Stimulated activated effector memory CD8-positive, alpha-beta T cell treated with anti-CD3 and anti-CD28 coated beads, Interleukin-12 subunit alpha, Interleukin-12 subunit beta, amount 100 ng/mL, for 72 hours (primary cell): ENCODE measurements around the gene CYP27C1.
"Not testable (repeated sequence)": the region's sequence is repeated elsewhere in the genome, so short reads cannot be mapped to it uniquely, and the experiment has no call there.

Experiments used
- ATAC-seq: fragments of 150-1000 bp; cut with Tn5 transposase; 2 replicates; pipeline ENCODE4 v1.10.0; 2021
- DNase-seq, 2 donors: peaks; one replicate each; pipeline ENCODE4 v3.0.0; 2021 to 2022; ENCODE audit warnings: low spot score in 2 of 2
- H3K27ac Mint-ChIP-seq: one replicate; pipeline ENCODE4 v1.8.0; 2022; ENCODE audit warnings: mild to moderate bottlenecking, mixed read lengths
- H3K36me3 Mint-ChIP-seq: one replicate; pipeline ENCODE4 v1.8.0; 2022; ENCODE audit warnings: mild to moderate bottlenecking, mixed read lengths
- H3K4me1 Mint-ChIP-seq: one replicate; pipeline ENCODE4 v1.8.0; 2022; ENCODE audit warnings: mixed read lengths
- H3K4me3 Mint-ChIP-seq: one replicate; pipeline ENCODE4 v1.8.0; 2022; ENCODE audit warnings: mild to moderate bottlenecking, mixed read lengths
- H3K9me3 Mint-ChIP-seq: one replicate; pipeline ENCODE4 v1.8.0; 2022; ENCODE audit warnings: mixed read lengths

CYP27C1 gene, protein sequence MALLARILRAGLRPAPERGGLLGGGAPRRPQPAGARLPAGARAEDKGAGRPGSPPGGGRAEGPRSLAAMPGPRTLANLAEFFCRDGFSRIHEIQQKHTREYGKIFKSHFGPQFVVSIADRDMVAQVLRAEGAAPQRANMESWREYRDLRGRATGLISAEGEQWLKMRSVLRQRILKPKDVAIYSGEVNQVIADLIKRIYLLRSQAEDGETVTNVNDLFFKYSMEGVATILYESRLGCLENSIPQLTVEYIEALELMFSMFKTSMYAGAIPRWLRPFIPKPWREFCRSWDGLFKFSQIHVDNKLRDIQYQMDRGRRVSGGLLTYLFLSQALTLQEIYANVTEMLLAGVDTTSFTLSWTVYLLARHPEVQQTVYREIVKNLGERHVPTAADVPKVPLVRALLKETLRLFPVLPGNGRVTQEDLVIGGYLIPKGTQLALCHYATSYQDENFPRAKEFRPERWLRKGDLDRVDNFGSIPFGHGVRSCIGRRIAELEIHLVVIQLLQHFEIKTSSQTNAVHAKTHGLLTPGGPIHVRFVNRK

DNA sequence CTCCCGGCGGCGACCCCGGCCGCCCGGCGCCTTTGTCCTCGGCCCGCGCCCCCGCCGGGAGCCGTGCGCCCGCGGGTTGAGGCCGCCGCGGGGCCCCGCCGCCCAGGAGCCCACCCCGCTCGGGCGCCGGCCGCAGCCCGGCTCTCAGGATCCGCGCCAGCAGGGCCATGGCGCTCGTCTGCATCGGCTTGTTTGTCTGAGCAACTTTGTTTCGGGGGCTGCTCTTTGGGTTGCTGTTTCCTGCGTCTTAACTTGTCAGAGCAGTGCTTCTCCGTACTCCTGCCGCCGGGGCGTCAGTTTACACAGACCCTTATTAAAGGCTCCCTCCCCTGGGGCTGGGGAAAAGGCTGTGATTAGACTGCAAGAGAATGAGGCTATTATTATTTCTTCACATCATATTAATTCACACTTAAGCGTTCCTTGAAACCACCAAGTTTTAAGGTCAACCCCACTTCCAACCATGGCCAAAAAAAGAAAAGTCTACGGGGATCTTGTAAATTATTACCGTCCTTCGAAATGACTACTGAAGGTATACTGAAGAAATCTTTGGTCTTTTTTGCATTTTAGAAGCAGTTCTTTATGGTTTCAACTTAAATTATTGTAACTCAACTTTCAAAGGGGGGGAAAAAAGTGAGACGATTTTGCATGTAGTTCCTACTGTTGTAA, at the start of gene CYP27C1:
Gene CYP27C1 (minus strand): TSS at position 198 of the 666 bp plus-strand sequence. CDS start 29 bp downstream, at position 169.
- Mint-ChIP-seq H3K4me1 (peaks cover 28% of the 10 kb centered on the region), H3K9me3 (no peaks in the 10 kb centered on the region), H3K27ac (no peak within 1 kb of the TSS), H3K4me3 (peak within 1 kb of the TSS; percentile 73), H3K36me3 (no peaks in the 10 kb centered on the region)
- ATAC-seq (peak; percentile 53), DNase-seq (no peak)

DNA sequence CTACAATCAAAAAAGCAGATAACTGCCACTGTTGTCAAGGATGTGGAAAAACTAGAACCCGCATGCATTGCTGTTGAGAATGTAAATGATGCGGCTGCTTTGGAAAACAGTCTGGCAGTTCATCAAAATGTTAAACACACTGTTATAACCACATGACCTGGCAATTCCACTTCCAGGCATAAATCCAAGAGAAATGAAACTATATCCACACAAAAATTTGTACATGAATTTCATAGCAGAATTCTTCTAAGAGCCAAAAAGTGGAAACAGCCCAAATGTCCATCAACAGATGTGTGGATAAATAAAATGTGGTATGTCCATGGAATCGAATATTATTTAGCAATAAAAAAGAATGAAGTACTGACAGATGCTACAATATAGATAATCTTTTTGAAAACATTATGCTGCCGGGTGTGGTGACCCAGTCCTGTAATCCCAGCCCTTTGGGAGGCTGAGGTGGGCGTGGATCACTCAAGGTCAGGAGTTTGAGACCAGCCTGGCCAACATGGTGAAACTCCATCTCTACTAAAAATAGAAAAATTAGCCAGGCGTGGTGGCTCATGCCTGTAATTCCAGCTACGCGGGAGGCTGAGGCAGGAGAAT, 41.8 kb upstream of the CYP27C1 start:
- Mint-ChIP-seq H3K27ac (peak overlapping the region; percentile 61), H3K4me3 (no peak overlapping the region), H3K9me3 (no peaks in the 10 kb centered on the region), H3K36me3 (peaks cover 86% of the 10 kb centered on the region), H3K4me1 (no peaks in the 10 kb centered on the region)
- no peak for DNase-seq
- no peak for ATAC-seq

DNA sequence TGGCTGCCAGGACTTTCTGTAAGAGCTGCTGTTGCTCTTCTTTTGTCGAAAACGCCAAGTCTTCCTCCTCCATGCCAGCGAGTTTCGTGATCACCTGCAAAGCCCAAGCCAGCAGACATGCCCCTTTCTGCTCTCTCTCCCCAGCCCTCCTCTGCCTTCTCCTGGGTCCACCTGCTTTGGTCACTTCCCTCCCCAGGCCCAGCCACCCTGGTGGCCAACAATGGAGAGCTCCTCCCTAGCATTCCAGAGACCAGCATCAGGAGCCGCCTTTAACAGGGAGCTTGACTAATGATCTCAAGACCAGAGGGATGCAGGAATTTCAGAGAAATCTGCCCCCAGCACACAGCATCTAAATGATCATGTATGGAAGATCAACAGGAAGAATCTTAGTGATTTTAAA, 39.3 kb upstream of the CYP27C1 start:
- DNase-seq (no peak), ATAC-seq (no peak)
- Mint-ChIP-seq H3K27ac (peak overlapping the region; percentile 49), H3K4me3 (no peak overlapping the region), H3K36me3 (peaks cover 67% of the 10 kb centered on the region), H3K9me3 (no peaks in the 10 kb centered on the region), H3K4me1 (no peaks in the 10 kb centered on the region)

DNA sequence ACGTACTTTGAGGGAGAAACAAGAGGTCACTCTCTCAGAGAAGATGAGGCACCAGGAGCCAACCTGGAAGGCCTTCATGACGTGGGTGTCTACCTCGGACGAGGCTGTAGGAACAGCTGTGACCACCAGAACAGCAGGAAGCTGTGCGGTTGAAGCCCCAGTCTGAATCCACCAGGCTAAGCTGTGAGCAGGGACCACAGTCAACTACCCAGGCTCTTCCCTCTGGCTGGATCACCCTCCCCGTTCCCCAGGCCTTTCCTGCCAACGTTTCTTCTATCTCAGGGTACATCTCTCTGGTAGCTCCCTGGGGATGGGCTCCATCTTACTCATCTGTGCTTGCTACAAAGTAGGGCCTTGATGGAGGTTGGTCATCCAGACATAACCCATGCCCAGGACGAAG, 36.8 kb upstream of the CYP27C1 start:
- H3K4me3 Mint-ChIP-seq = no peak overlapping the region
- ATAC-seq (no peak), DNase-seq (no peak)
- no peaks in the 10 kb centered on the region for H3K9me3 Mint-ChIP-seq
- no peaks in the 10 kb centered on the region for H3K4me1 Mint-ChIP-seq
- peaks cover 54% of the 10 kb centered on the region for H3K36me3 Mint-ChIP-seq
- H3K27ac Mint-ChIP-seq = peak overlapping the region; percentile 6

DNA sequence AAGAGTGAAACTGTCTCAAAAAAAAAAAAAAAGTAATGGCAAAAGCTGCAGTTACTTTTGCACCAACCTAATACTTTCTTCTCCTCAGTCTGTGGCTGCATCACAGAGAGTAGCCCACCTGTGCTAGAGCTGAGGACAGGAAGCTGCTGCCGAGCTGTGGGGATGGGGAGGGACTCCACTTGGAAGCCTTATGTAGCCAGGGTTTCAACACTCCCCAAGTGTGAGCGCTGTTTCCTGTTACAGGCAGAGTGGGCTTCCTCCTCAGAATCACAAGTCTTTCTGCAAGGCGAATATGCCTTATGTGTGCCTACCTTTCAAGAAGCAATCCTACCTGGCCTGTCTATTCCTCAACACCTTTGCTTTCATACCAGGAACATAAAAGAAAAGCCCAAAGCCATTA, 36.3 kb upstream of the CYP27C1 start:
- ATAC-seq = no peak
- peak overlapping the region; percentile 6 for H3K27ac Mint-ChIP-seq
- no peak for DNase-seq
- H3K4me1 Mint-ChIP-seq = no peaks in the 10 kb centered on the region
- H3K36me3 Mint-ChIP-seq = peaks cover 54% of the 10 kb centered on the region
- no peak overlapping the region for H3K4me3 Mint-ChIP-seq
- no peaks in the 10 kb centered on the region for H3K9me3 Mint-ChIP-seq

DNA sequence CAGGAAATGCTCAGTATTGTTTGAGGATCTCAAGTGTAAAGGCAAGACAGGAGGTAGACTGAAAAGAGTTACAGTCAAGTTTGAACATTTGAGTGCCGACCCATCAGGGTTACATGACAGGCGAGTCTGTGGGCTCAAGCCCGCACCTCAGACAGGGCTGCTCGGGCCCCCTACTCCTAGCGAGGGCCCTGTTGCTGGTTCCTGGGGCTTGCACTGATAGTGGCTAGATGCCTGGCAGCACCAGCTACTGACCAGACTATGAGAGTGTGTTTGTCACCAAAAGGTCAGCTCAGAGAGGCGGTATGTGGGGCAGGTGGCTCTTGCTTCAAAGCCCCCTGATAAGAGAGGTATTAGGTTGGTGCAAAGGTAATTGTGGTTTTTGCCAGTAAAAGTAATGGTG, 35.6 kb upstream of the CYP27C1 start:
- Mint-ChIP-seq H3K36me3 (peaks cover 52% of the 10 kb centered on the region), H3K4me1 (no peaks in the 10 kb centered on the region), H3K27ac (no peak overlapping the region), H3K9me3 (no peaks in the 10 kb centered on the region), H3K4me3 (no peak overlapping the region)
- no peak for ATAC-seq
- no peak for DNase-seq

DNA sequence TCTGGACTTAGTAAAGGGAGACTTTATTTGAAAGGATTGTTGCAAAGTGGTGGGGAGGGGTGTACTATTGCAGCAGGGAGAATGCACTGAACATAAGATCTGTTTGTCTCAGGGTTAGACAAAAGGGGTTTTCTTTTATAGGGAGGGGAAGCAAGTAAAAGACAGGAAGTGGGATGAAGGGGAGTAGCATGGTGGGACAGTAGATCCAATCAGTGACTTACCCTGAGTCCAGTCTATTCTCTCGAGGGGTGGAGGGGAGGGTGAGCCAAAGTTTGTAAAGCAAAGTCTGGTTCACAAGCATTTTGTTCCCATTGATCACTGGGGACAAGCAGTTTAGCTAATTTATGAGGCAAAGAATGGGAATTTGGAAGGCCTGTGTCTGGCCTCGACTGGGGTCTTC, 35.0 kb upstream of the CYP27C1 start:
- H3K36me3 Mint-ChIP-seq = peaks cover 52% of the 10 kb centered on the region
- no peak for ATAC-seq

DNA sequence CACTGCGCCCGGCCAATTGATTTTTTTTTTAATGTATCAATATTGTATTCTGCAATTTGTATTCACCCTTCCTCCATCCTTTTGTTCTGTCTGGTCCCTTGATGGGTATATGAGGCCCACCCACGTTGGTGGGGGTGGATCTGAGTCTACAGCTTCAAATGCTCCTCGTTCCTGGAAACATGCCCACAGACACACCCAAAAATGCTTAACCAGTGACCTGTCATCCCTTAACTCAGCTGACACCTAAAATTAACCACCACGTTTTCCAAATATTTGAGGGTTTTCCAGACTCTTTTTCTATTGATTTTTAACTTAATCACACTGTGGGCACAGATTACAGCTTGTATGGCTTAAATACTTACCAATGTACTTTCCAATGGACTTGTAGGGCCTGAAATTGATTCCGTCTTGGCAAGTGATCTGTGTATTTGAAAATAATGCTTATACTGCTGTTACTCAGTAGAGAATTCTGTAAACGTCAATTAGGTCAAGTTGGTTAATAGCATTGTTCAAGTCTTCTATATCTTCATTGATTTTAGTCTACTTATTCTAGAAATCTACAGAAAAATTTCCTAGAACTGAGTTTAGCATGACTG, 34.4 kb upstream of the CYP27C1 start:
- Mint-ChIP-seq H3K36me3 (peaks cover 45% of the 10 kb centered on the region), H3K9me3 (no peaks in the 10 kb centered on the region), H3K4me1 (no peaks in the 10 kb centered on the region), H3K4me3 (no peak overlapping the region), H3K27ac (peak overlapping the region; percentile 11)
- DNase-seq = no peak
- ATAC-seq = no peak

More for the DNA sequence above, 35.0 kb upstream of the CYP27C1 start:
- Mint-ChIP-seq H3K9me3 (no peaks in the 10 kb centered on the region), H3K4me1 (no peaks in the 10 kb centered on the region), H3K4me3 (no peak overlapping the region), H3K27ac (peak overlapping the region; percentile 11)
- DNase-seq = no peak

DNA sequence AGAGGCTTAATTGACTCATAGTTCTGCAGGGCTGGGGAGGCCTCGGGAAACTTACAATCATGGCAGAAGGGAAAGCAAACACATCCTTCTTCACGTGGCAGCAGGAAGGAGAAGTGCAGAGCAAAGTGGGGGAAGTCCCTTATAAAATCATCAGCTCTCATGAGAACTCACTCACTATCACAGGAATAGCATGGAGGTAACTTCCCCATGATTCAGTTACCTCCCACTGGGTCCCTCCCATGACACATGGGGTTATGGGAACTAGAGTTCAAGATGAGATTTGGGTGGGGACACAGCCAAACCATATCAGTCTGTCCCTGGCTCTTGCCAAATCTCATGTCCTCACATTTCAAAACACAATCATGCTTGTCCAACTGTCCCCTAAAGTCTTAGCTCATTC, 21.1 kb upstream of the CYP27C1 start:
- H3K27ac Mint-ChIP-seq, H3K4me3 Mint-ChIP-seq, ATAC-seq, DNase-seq, H3K9me3 Mint-ChIP-seq, H3K36me3 Mint-ChIP-seq, H3K4me1 Mint-ChIP-seq: not testable (repeated sequence)

DNA sequence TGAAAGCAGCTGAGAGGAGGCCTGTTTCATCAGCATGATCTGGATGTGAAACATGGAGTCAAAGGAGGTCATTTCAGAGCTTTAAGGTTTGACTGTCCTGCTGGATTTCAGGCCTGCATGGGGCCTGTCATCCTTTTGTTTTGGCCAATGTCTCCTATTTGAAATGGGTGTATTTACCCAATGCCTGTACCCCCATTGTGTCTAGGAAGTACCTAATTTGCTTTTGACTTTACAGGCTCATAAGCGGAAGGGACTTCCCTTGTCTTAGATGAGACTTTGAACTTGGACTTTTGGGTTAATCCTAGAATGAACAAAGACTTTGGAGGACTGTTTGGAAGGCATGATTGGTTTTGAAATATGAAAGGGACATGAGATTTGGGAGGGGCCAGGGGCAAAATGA, 19.3 kb upstream of the CYP27C1 start:
- Mint-ChIP-seq H3K9me3 (peaks cover 8% of the 10 kb centered on the region), H3K36me3 (no peaks in the 10 kb centered on the region), H3K4me1 (no peaks in the 10 kb centered on the region), H3K27ac (no peak overlapping the region), H3K4me3 (no peak overlapping the region)
- no peak for ATAC-seq
- DNase-seq = no peak

DNA sequence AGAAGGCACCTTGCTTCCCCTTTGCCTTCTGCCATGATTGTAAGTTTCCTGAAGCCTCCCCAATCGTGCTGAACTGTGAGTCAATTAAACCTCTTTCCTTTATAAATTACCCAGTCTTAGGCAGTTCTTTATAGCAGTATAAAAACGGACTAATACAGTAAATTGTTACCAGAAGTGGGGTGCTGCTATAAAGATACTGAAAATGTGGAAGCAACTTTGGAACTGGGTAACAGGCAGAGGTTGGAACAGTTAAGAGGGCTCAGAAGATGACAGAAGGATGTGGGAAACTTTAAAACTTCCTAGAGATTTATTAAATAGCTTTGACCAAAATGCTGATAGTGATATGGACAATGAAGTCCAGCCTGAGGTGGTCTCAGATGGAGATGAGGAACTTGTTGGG, 17.7 kb upstream of the CYP27C1 start:
- H3K9me3 Mint-ChIP-seq, H3K27ac Mint-ChIP-seq, H3K4me3 Mint-ChIP-seq: not testable (repeated sequence)

DNA sequence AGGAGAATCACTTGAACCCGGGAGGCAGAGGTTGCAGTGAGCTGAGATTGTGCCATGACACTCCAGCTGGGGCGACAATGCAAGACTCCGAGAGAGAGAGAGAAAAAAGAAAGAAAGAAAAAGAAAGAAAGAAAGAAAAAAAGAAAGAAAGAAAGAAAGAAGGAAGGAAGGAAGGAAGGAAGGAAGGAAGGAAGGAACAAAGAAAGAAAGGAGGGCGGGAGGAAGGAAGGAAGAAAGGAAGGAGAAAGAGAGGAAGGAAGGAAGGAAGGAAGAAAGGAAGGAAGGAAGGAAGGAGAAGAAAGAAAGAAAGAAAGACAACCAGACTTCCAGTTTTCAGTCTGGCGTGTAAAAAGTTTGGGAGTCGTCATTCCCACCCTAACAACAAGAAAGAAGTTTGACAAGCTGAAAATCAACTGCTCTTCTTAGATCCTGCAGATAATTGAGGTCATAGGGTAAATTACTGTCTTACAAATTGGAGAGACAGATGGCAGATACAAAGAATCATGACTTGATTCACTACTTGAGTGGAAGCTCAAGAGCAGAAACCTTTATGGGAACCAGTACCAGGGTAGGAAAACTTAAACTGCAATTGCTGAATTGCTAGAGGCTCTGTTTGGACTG, 15.1 kb upstream of the CYP27C1 start:
- Mint-ChIP-seq H3K9me3 (peaks cover 3% of the 10 kb centered on the region), H3K4me1 (no peaks in the 10 kb centered on the region), H3K36me3 (no peaks in the 10 kb centered on the region), H3K27ac (no peak overlapping the region), H3K4me3 (no peak overlapping the region)
- no peak for ATAC-seq
- no peak for DNase-seq

More for the DNA sequence above, 17.7 kb upstream of the CYP27C1 start:
- H3K4me1 Mint-ChIP-seq, ATAC-seq, H3K36me3 Mint-ChIP-seq, DNase-seq: not testable (repeated sequence)

DNA sequence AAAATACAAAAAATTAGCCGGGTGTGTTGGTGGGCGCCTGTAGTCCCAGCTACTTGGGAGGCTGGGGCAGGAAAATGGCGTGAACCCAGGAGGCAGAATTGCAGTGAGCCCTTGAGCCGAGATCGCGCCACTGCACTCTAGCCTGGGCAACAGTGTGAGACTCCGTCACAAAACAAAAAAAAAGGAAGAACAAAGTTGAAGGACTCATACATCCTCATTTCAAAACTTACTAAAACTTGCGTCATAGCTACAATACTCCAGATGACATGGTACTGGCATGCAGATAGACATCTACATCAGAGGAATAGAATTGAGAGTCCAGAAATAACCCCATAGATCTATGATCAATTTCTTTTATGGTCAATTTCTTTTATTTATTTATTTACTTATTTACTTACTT, 13.6 kb upstream of the CYP27C1 start:
- ATAC-seq (no peak), DNase-seq (no peak)
- Mint-ChIP-seq H3K4me3 (no peak overlapping the region), H3K36me3 (no peaks in the 10 kb centered on the region), H3K9me3 (peaks cover 3% of the 10 kb centered on the region), H3K4me1 (no peaks in the 10 kb centered on the region), H3K27ac (no peak overlapping the region)

DNA sequence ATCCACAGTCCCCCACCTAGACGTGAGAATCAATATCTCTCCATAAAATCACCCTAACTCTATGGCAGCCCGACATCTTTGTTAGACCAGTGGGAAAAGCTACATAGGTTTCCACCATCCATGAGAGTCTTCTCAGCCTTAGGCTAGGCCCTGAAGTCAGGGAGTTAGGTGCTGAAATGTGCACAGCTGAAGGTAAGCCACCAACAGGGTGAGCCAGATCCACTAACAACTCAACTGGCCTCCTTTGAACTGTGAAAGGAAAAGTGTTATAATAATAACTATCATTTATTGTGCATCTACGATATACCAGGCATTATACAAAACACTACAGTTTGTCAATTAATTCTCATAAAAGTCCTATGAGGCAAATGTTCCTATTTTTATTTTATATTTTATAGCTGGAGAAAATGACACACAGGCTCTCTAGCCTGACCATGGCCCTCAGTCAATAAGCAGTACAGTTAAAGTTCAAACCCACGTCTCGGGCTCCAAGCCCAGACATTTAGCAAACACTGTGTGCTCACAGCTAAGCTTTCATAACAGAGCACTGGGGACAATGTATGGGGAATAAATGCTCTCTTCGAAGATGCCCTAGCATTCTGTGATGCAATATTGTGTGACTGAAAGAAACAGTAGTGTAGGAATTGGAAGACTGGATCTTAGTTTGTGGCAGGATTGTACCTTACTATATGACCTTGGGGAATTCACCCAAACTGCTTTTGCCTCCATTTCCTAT, 11.2 kb upstream of the CYP27C1 start:
- no peaks in the 10 kb centered on the region for H3K9me3 Mint-ChIP-seq
- peaks cover 6% of the 10 kb centered on the region for H3K4me1 Mint-ChIP-seq
- H3K27ac Mint-ChIP-seq = no peak overlapping the region
- ATAC-seq (no peak), DNase-seq (no peak)
- H3K36me3 Mint-ChIP-seq = no peaks in the 10 kb centered on the region
- no peak overlapping the region for H3K4me3 Mint-ChIP-seq
